Chondrocyte (in vitro differentiated cells): Measurements from ENCODE around the gene PRKD1. TPM values are rescaled to one million over a fixed set of nuclear protein-coding genes. Genes with fewer than 3 reads are reported as not detected.
"Not testable (repeated sequence)": the region's sequence is repeated elsewhere in the genome, so short reads cannot be mapped to it uniquely, and the experiment has no call there.

Source experiments
- DNase-seq: peaks from one replicate; pipeline ENCODE4 v3.0.0; 2021; ENCODE audit warnings: mixed read lengths, low spot score
- H3K27ac Mint-ChIP-seq: one replicate; pipeline ENCODE4 v1.8.0; 2021; ENCODE audit warnings: mild to moderate bottlenecking, moderate library complexity, mixed read lengths; ENCODE audit not compliant: unreplicated experiment
- H3K27me3 Mint-ChIP-seq: 2 replicates; pipeline ENCODE4 v1.8.0; 2021; ENCODE audit warnings: low read depth, mixed read lengths
- H3K36me3 Mint-ChIP-seq: 2 replicates; pipeline ENCODE4 v1.8.0; 2021; ENCODE audit warnings: low read depth, mixed read lengths
- H3K4me1 Mint-ChIP-seq: 2 replicates; pipeline ENCODE4 v1.8.0; 2021; ENCODE audit warnings: low read depth, mild to moderate bottlenecking, mixed read lengths
- H3K4me3 Mint-ChIP-seq: one replicate; pipeline ENCODE4 v1.8.0; 2021; ENCODE audit warnings: mild to moderate bottlenecking, moderate library complexity, mixed read lengths; ENCODE audit not compliant: unreplicated experiment
- H3K9me3 Mint-ChIP-seq: 2 replicates; pipeline ENCODE4 v1.8.0; 2021; ENCODE audit warnings: low read depth, mixed read lengths
- CTCF ChIP-seq: fragments of 200-600 bp; sonication (generic); IDR thresholded peaks from 2 replicates; pipeline ENCODE4 v1.5.0; 2021; ENCODE audit warnings: antibody characterized with exemption, mild to moderate bottlenecking, moderate library complexity
- total RNA-seq: library from RNA; stranded (reverse); gene quantifications from 3 replicates; pipeline ENCODE4 v1.2.1, GENCODE V29; 2021

Gene PRKD1
- total RNA-seq, 1 donor from 2014 or later: 11.1 TPM

GRCh38 chr14:29796853-29797252, 130.8 kb downstream of the PRKD1 start:
- TF ChIP-seq CTCF: no peak
- no peaks in the 10 kb centered on the region for H3K9me3 Mint-ChIP-seq
- no peaks in the 10 kb centered on the region for H3K27me3 Mint-ChIP-seq
- DNase-seq: no peak
- no peak overlapping the region for H3K27ac Mint-ChIP-seq
- H3K4me1 Mint-ChIP-seq: peaks cover 3% of the 10 kb centered on the region
- no peaks in the 10 kb centered on the region for H3K36me3 Mint-ChIP-seq
- H3K4me3 Mint-ChIP-seq: no peak overlapping the region

- H3K36me3 Mint-ChIP-seq: no peaks in the 10 kb centered on the region
- H3K4me3 Mint-ChIP-seq: no peak overlapping the region
- no peak for DNase-seq
- H3K9me3 Mint-ChIP-seq: peaks cover 2% of the 10 kb centered on the region
- peaks cover under 1% of the 10 kb centered on the region for H3K4me1 Mint-ChIP-seq
- TF ChIP-seq CTCF: no peak
- H3K27me3 Mint-ChIP-seq: no peaks in the 10 kb centered on the region
- H3K27ac Mint-ChIP-seq: no peak overlapping the region
Measured at GRCh38 chr14:29789475-29789874, 138.2 kb downstream of the PRKD1 start.

- Mint-ChIP-seq H3K9me3 (peaks cover 5% of the 10 kb centered on the region), H3K4me1 (no peaks in the 10 kb centered on the region), H3K36me3 (no peaks in the 10 kb centered on the region), H3K27me3 (no peaks in the 10 kb centered on the region), H3K4me3 (no peak overlapping the region), H3K27ac (no peak overlapping the region)
- TF ChIP-seq CTCF: no peak
- no peak for DNase-seq
Measured at GRCh38 chr14:29788093-29788492, 139.6 kb downstream of the PRKD1 start.

GRCh38 chr14:29783556-29783955, 144.1 kb downstream of the PRKD1 start:
- no peak for DNase-seq
- Mint-ChIP-seq H3K4me1 (no peaks in the 10 kb centered on the region), H3K4me3 (no peak overlapping the region), H3K27ac (no peak overlapping the region), H3K36me3 (no peaks in the 10 kb centered on the region), H3K27me3 (no peaks in the 10 kb centered on the region), H3K9me3 (peaks cover 14% of the 10 kb centered on the region)
- no peak for TF ChIP-seq CTCF

- Mint-ChIP-seq H3K4me1 (no peaks in the 10 kb centered on the region), H3K27ac (no peak overlapping the region), H3K9me3 (peaks cover 28% of the 10 kb centered on the region), H3K27me3 (no peaks in the 10 kb centered on the region), H3K4me3 (no peak overlapping the region), H3K36me3 (no peaks in the 10 kb centered on the region)
- TF ChIP-seq CTCF: no peak
- DNase-seq: no peak
Measured at GRCh38 chr14:29782041-29782440, 145.6 kb downstream of the PRKD1 start.

- H3K9me3 Mint-ChIP-seq: peaks cover 31% of the 10 kb centered on the region
- H3K4me1 Mint-ChIP-seq, H3K36me3 Mint-ChIP-seq: not testable (repeated sequence)
Measured at GRCh38 chr14:29777142-29777541, 150.5 kb downstream of the PRKD1 start.

More at GRCh38 chr14:29777142-29777541, 150.5 kb downstream of the PRKD1 start:
- not testable (repeated sequence) for DNase-seq, H3K27me3 Mint-ChIP-seq, H3K27ac Mint-ChIP-seq, H3K4me3 Mint-ChIP-seq
